ENCODE data around the gene PAAF1.
"Not testable (repeated sequence)": the region's sequence is repeated elsewhere in the genome, so short reads cannot be mapped to it uniquely, and the experiment has no call there.

PAAF1 gene

DNA sequence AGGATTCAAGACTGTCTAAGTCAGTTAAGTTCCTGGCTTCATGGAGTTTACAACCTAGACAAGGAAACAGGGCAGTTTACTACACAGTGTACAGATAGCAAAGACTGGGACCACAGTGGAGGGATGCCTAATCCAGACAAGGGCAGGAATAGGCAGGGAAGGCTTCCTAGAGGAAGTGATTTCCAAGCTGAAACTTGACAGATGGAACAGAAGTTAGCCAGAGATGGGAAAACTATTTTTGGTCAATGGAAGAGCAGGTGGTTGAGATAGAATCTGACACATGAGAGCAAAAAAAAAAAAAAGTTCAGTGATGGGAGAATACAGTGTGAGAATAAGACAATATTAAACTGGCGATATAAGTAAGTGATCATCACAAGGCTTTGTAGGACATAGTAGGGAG is 1.4 kb upstream of the PAAF1 start:
- Histone ChIP-seq H3K79me2 (ENCODE audit: insufficient read depth, low read length) (peaks cover 25% of the 10 kb centered on the region), H3K9me2 (ENCODE audit: low read depth, low read length) (no peaks in the 10 kb centered on the region), H3K4me2 (ENCODE audit: low read length) (peak overlapping the region; percentile 88), H3K4me1 (ENCODE audit: insufficient read depth, low read length, severe bottlenecking) (peaks cover 28% of the 10 kb centered on the region), H3F3A (ENCODE audit: insufficient read depth, low read length) (no peaks in the 10 kb centered on the region), H3K36me3 (ENCODE audit: insufficient read depth, low read length) (peaks cover 51% of the 10 kb centered on the region), H3K27ac (ENCODE audit: low read depth, low read length, poor library complexity, severe bottlenecking) (peak overlapping the region; percentile 84), H3K9ac (ENCODE audit: low read length) (peak overlapping the region; percentile 86), H4K20me1 (ENCODE audit: insufficient read depth, low read length) (no peaks in the 10 kb centered on the region), H3K9me3 (ENCODE audit: low read length) (no peaks in the 10 kb centered on the region), H2AFZ (ENCODE audit: low read length) (no peak overlapping the region), H3K27me3 (ENCODE audit: insufficient read depth, low read length) (no peaks in the 10 kb centered on the region), H3K4me3 (ENCODE audit: low read depth, low read length, poor library complexity, severe bottlenecking) (peak overlapping the region; percentile 69)
- TF ChIP-seq CTCF (IDR thresholded peaks at IDR 0.05; ENCODE audit: low read length) (no peak), EZH2 (IDR thresholded peaks at IDR 0.05; ENCODE audit: borderline replicate concordance, low read length) (no peak)

GRCh38 chr11:73875840-73876239 is 959 bp upstream of the PAAF1 start:
- H3K36me3 ChIP-seq (ENCODE audit: insufficient read depth, low read length): peaks cover 48% of the 10 kb centered on the region
- no peaks in the 10 kb centered on the region for H3K27me3 ChIP-seq (ENCODE audit: insufficient read depth, low read length)
- no peak overlapping the region for H2AFZ ChIP-seq (ENCODE audit: low read length)
- H3F3A ChIP-seq (ENCODE audit: insufficient read depth, low read length): no peaks in the 10 kb centered on the region
- peaks cover 25% of the 10 kb centered on the region for H3K79me2 ChIP-seq (ENCODE audit: insufficient read depth, low read length)
- H3K4me1 ChIP-seq (ENCODE audit: insufficient read depth, low read length, severe bottlenecking): peaks cover 28% of the 10 kb centered on the region
- no peak for TF ChIP-seq EZH2 (IDR thresholded peaks at IDR 0.05; ENCODE audit: borderline replicate concordance, low read length)
- no peak for TF ChIP-seq CTCF (IDR thresholded peaks at IDR 0.05; ENCODE audit: low read length)
- H3K4me2 ChIP-seq (ENCODE audit: low read length): peak overlapping the region; percentile 88
- H3K27ac ChIP-seq (ENCODE audit: low read depth, low read length, poor library complexity, severe bottlenecking): peak overlapping the region; percentile 84
- H3K9me2 ChIP-seq (ENCODE audit: low read depth, low read length): no peaks in the 10 kb centered on the region
- H3K4me3 ChIP-seq (ENCODE audit: low read depth, low read length, poor library complexity, severe bottlenecking): peak overlapping the region; percentile 69
- no peaks in the 10 kb centered on the region for H3K9me3 ChIP-seq (ENCODE audit: low read length)
- H3K9ac ChIP-seq (ENCODE audit: low read length): peak overlapping the region; percentile 86
- H4K20me1 ChIP-seq (ENCODE audit: insufficient read depth, low read length): no peaks in the 10 kb centered on the region

GRCh38 chr11:73878771-73879170 is 2.0 kb downstream of the PAAF1 start:
- H2AFZ ChIP-seq (ENCODE audit: low read length): no peak overlapping the region
- H3F3A ChIP-seq (ENCODE audit: insufficient read depth, low read length): no peaks in the 10 kb centered on the region
- no peak overlapping the region for H3K27ac ChIP-seq (ENCODE audit: low read depth, low read length, poor library complexity, severe bottlenecking)
- no peak overlapping the region for H3K9ac ChIP-seq (ENCODE audit: low read length)
- H3K4me1 ChIP-seq (ENCODE audit: insufficient read depth, low read length, severe bottlenecking): peaks cover 28% of the 10 kb centered on the region
- H3K79me2 ChIP-seq (ENCODE audit: insufficient read depth, low read length): peaks cover 25% of the 10 kb centered on the region
- no peaks in the 10 kb centered on the region for H3K27me3 ChIP-seq (ENCODE audit: insufficient read depth, low read length)
- H3K4me3 ChIP-seq (ENCODE audit: low read depth, low read length, poor library complexity, severe bottlenecking): no peak overlapping the region
- no peaks in the 10 kb centered on the region for H4K20me1 ChIP-seq (ENCODE audit: insufficient read depth, low read length)
- H3K36me3 ChIP-seq (ENCODE audit: insufficient read depth, low read length): peaks cover 20% of the 10 kb centered on the region
- no peak overlapping the region for H3K4me2 ChIP-seq (ENCODE audit: low read length)
- H3K9me2 ChIP-seq (ENCODE audit: low read depth, low read length): no peaks in the 10 kb centered on the region
- H3K9me3 ChIP-seq (ENCODE audit: low read length): no peaks in the 10 kb centered on the region
- TF ChIP-seq EZH2 (IDR thresholded peaks at IDR 0.05; ENCODE audit: borderline replicate concordance, low read length) (no peak), CTCF (IDR thresholded peaks at IDR 0.05; ENCODE audit: low read length) (no peak)

DNA sequence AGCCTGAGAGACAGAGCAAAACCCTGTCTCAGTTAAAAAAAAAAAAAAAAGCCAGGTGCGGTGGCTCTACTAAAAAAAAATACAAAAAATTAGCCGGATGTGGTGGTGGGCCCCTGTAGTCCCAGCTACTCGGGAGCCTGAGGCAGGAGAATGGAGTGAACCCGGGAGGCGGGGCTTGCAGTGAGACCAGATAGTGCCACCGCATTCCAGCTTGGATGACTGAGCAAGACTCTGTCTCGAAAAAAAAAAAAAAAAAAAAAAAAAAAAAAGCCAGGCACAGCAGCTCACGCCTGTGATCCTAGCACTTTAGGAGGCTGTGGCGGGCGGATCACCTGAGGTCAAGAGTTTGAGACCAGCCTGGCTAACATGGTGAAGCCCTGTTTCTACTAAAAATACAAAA is 3.6 kb downstream of the PAAF1 start:
- H3K27ac ChIP-seq (ENCODE audit: low read depth, low read length, poor library complexity, severe bottlenecking); H3K4me2 ChIP-seq (ENCODE audit: low read length); H4K20me1 ChIP-seq (ENCODE audit: insufficient read depth, low read length); H3K27me3 ChIP-seq (ENCODE audit: insufficient read depth, low read length); H3K9me2 ChIP-seq (ENCODE audit: low read depth, low read length); H3K9ac ChIP-seq (ENCODE audit: low read length); H2AFZ ChIP-seq (ENCODE audit: low read length); H3F3A ChIP-seq (ENCODE audit: insufficient read depth, low read length); H3K4me3 ChIP-seq (ENCODE audit: low read depth, low read length, poor library complexity, severe bottlenecking); H3K9me3 ChIP-seq (ENCODE audit: low read length); H3K36me3 ChIP-seq (ENCODE audit: insufficient read depth, low read length): not testable (repeated sequence)
- H3K4me1 ChIP-seq (ENCODE audit: insufficient read depth, low read length, severe bottlenecking): peaks cover 17% of the 10 kb centered on the region
- peaks cover 15% of the 10 kb centered on the region for H3K79me2 ChIP-seq (ENCODE audit: insufficient read depth, low read length)

All from OCI-LY1 (cell line).